ENCODE measurements around the gene SOS1.

- TF ChIP-seq E2F1 (CRISPR knock-in tag; IDR thresholded peaks at IDR 0.05), result no peak
- no peak for TF ChIP-seq JUN (CRISPR knock-in tag; IDR thresholded peaks at IDR 0.05)
- TF ChIP-seq, protein P1, sequence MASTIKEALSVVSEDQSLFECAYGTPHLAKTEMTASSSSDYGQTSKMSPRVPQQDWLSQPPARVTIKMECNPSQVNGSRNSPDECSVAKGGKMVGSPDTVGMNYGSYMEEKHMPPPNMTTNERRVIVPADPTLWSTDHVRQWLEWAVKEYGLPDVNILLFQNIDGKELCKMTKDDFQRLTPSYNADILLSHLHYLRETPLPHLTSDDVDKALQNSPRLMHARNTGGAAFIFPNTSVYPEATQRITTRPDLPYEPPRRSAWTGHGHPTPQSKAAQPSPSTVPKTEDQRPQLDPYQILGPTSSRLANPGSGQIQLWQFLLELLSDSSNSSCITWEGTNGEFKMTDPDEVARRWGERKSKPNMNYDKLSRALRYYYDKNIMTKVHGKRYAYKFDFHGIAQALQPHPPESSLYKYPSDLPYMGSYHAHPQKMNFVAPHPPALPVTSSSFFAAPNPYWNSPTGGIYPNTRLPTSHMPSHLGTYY (CRISPR knock-in tag; IDR thresholded peaks at IDR 0.05), result no peak
- TF ChIP-seq CTCF (IDR thresholded peaks at IDR 0.05), result no peak
These were observed 172.4 kb downstream of the SOS1 start for GRCh38 chr2:38948387-38948882.

All from WTC11 (cell line).